K562 (cell line): ENCODE measurements around the gene SGIP1. TPM values are rescaled to one million over a fixed set of nuclear protein-coding genes. Genes with fewer than 3 reads are reported as not detected.

Source experiments
- ATAC-seq: fragments of 200-7000 bp; cut with Tn5 transposase; 3 replicates; pipeline ENCODE4 v1.9.1; 2020; ENCODE audit warnings: moderate library complexity
- BruUV-seq: library from RNA; stranded (reverse); fragments of 400-500 nt; replicated peaks from 2 replicates; lab custom pipeline; 2021; lab: Mats Ljungman, UMichigan
- CTCF ChIA-PET: fragments of 300-600 bp; formaldehyde crosslinking; extraction: SDS; loops from one replicate; lab custom pipeline; 2021; ENCODE audit warnings: low intra/inter-chr PET ratio; lab: Yijun Ruan, JAX
- POLR2A ChIA-PET: fragments of 300-600, 350-650 bp; sonication (Branson Sonifier 250); formaldehyde crosslinking; extraction: SDS; loops from one replicate; lab custom pipeline; 2021; ENCODE audit warnings: antibody characterized with exemption, inconsistent platforms; lab: Yijun Ruan, JAX
- DNase-seq, 4 experiments: peaks; one replicate each; pipeline versions ENCODE4 v3.0.0 to v3.0.0-alpha.2; 2011 to 2018; ENCODE audit warnings: low spot score in 3 of 4, mixed read lengths in 3 of 4; ENCODE audit errors: extremely low read depth in 1 of 4
- FAIRE-seq: peaks from 2 replicates; lab custom pipeline; 2011; peaks lifted over from hg19 to GRCh38; lab: Jason Lieb, UNC
- H2AFZ ChIP-seq: 2 replicates; pipeline ENCODE4 v1.6.0; 2011; ENCODE audit warnings: low read depth, low read length, control low read depth, inconsistent platforms
- H3K27ac ChIP-seq: fragments of 200-600 bp; 3 replicates; pipeline ENCODE4 v1.8.0; 2011; ENCODE audit warnings: low read depth, mild to moderate bottlenecking, control low read depth, inconsistent platforms, low read length, moderate library complexity, mixed read lengths; ENCODE audit errors: extremely low read depth
- H3K27me3 ChIP-seq, 2 experiments: fragments of 300-600 bp in 1 of 2; 2 replicates in 1 of 2; 3 replicates in 1 of 2; pipeline versions ENCODE4 v1.6.0 to v1.8.0; 2011; ENCODE audit warnings: inconsistent platforms in 2 of 2, low read length in 2 of 2, mild to moderate bottlenecking in 1 of 2, mixed read lengths in 1 of 2, moderate library complexity in 1 of 2; ENCODE audit not compliant: control insufficient read depth in 2 of 2, insufficient read depth in 2 of 2
- H3K36me3 ChIP-seq: fragments of 300-600 bp; 3 replicates; pipeline ENCODE4 v1.8.0; 2011; ENCODE audit warnings: mild to moderate bottlenecking, low read length, inconsistent platforms; ENCODE audit not compliant: control insufficient read depth, insufficient read depth
- H3K4me1 ChIP-seq, 2 experiments: fragments of 200-600 bp in 1 of 2; replicated peaks in 1 of 2; 2 replicates in 1 of 2; 3 replicates in 1 of 2; pipeline versions ENCODE4 v1.5.1 to v1.8.0; 2011; ENCODE audit warnings: inconsistent platforms in 2 of 2, low read length in 2 of 2, mild to moderate bottlenecking in 1 of 2, mixed read lengths in 1 of 2, moderate library complexity in 1 of 2; ENCODE audit not compliant: control insufficient read depth in 2 of 2, insufficient read depth in 2 of 2
- H3K4me2 ChIP-seq: 2 replicates; pipeline ENCODE4 v1.6.1; 2011; ENCODE audit warnings: low read length, control low read depth, inconsistent platforms, mixed read lengths; ENCODE audit not compliant: insufficient read depth
- H3K4me3 ChIP-seq: fragments of 200-600 bp; sonication (generic), shearing (Covaris generic); 2 replicates; pipeline ENCODE4 v1.5.1; 2016; ENCODE audit warnings: control low read depth, inconsistent platforms
- H3K79me2 ChIP-seq: fragments of 200-600 bp; 3 replicates; pipeline ENCODE4 v1.8.0; 2011; ENCODE audit warnings: low read length, inconsistent platforms; ENCODE audit not compliant: control insufficient read depth, insufficient read depth
- H3K9ac ChIP-seq, 2 experiments: 2 replicates each; pipeline versions ENCODE4 v1.6.0 to v1.6.1; 2011; ENCODE audit warnings: low read depth in 2 of 2, low read length in 2 of 2, control low read depth in 1 of 2, inconsistent platforms in 1 of 2, mild to moderate bottlenecking in 1 of 2, mixed read lengths in 1 of 2; ENCODE audit not compliant: insufficient read depth in 1 of 2
- H3K9me1 ChIP-seq: one replicate; pipeline ENCODE4 v1.6.0; 2011; ENCODE audit warnings: inconsistent platforms, mild to moderate bottlenecking, low read length, moderate library complexity; ENCODE audit not compliant: control insufficient read depth, insufficient read depth
- H3K9me3 ChIP-seq: replicated peaks from 2 replicates; pipeline ENCODE4 v1.5.1; 2011; ENCODE audit warnings: low read depth, low read length, inconsistent platforms; ENCODE audit not compliant: control insufficient read depth, insufficient read depth
- H4K20me1 ChIP-seq: replicated peaks from 2 replicates; pipeline ENCODE4 v1.6.1; 2011; ENCODE audit warnings: low read length, inconsistent platforms, mixed read lengths; ENCODE audit not compliant: control insufficient read depth, insufficient read depth
- ATF4 ChIP-seq: fragments of 450-650 bp; formaldehyde crosslinking; IDR thresholded peaks from 2 replicates; pipeline ENCODE4 v1.4.0; 2022; ENCODE audit warnings: mild to moderate bottlenecking, moderate library complexity
- CTCFL ChIP-seq: IDR thresholded peaks from 2 replicates; pipeline ENCODE4 v1.6.1; 2011; ENCODE audit warnings: borderline replicate concordance, low read depth, mild to moderate bottlenecking, moderate library complexity, low read length; ENCODE audit not compliant: insufficient read depth, poor library complexity, severe bottlenecking
- DIDO1 ChIP-seq: fragments of 450-650 bp; IDR thresholded peaks from 2 replicates; pipeline ENCODE4 v1.6.1; 2016; ENCODE audit warnings: low read depth, missing biosample characterization, missing genetic modification characterization
- E4F1 ChIP-seq: fragments of 250-450 bp; sonication (Bioruptor Pico); IDR thresholded peaks from 2 replicates; pipeline ENCODE4 v1.5.0; 2021; ENCODE audit warnings: mild to moderate bottlenecking, borderline replicate concordance
- FOXM1 ChIP-seq, 2 experiments: fragments of 450-650 bp in 1 of 2; sonication (generic) in 1 of 2; formaldehyde crosslinking in 1 of 2; IDR thresholded peaks; 2 replicates each; pipeline versions ENCODE4 v1.6.1 to v1.9.0; 2017 to 2022; ENCODE audit warnings: low read depth in 2 of 2, mild to moderate bottlenecking in 2 of 2, missing genetic modification reagents in 1 of 2, moderate library complexity in 1 of 2
- KAT7 ChIP-seq: sonication (generic); formaldehyde crosslinking; IDR thresholded peaks from 2 replicates; pipeline ENCODE4 v1.8.0; 2022; ENCODE audit warnings: missing genetic modification reagents, mild to moderate bottlenecking, borderline replicate concordance
- RAD21 ChIP-seq, 2 experiments: fragments of 250-450 bp in 1 of 2; fragments of 450-650 bp in 1 of 2; sonication (Bioruptor Pico) in 1 of 2; formaldehyde crosslinking in 1 of 2; IDR thresholded peaks in 1 of 2; conservative IDR thresholded peaks in 1 of 2; 2 replicates each; pipeline versions ENCODE4 v1.4.0 to v1.8.0; 2020 to 2022; ENCODE audit warnings: mild to moderate bottlenecking in 2 of 2, moderate library complexity in 1 of 2
- SMARCA4 ChIP-seq: fragments of 450-650 bp; IDR thresholded peaks from 2 replicates; pipeline ENCODE4 v1.6.1; 2016
- STAT6 ChIP-seq: sonication (generic); formaldehyde crosslinking; IDR thresholded peaks from 2 replicates; pipeline ENCODE4 v1.8.1; 2023; ENCODE audit warnings: mild to moderate bottlenecking, missing genetic modification reagents
- U2AF2 ChIP-seq: fragments of 200-400 bp; formaldehyde crosslinking; optimal IDR thresholded peaks from 2 replicates; pipeline ENCODE3; 2017; ENCODE audit warnings: low read depth, mild to moderate bottlenecking, low read length
- ZFPM2 ChIP-seq: fragments of 250-450 bp; sonication (Bioruptor Pico); IDR thresholded peaks from 2 replicates; pipeline ENCODE4 v1.5.1; 2022; ENCODE audit warnings: mild to moderate bottlenecking
- ZNF282 ChIP-seq: sonication (generic); formaldehyde crosslinking; IDR thresholded peaks from 2 replicates; pipeline ENCODE4 v1.8.1; 2023; ENCODE audit warnings: missing genetic modification reagents
- WGBS: fragments of 100-300 bp; shearing (Covaris generic); methylation state at CpG from one replicate; pipeline ENCODE4 v1.1.6; 2016; ENCODE audit warnings: low coverage, mixed read lengths; ENCODE audit not compliant: insufficient coverage; ENCODE audit errors: missing lambda C conversion rate; 5-methylcytosine and 5-hydroxymethylcytosine counted together
- in situ Hi-C: fragments of 300-500 bp; cut with MboI; formaldehyde crosslinking; loops from 4 replicates; pipeline ENCODE4 v1.15.0; 2018; ENCODE audit warnings: inconsistent platforms, mixed read lengths
- intact Hi-C: fragments of 100-400 bp; cut with micrococcal nuclease; formaldehyde crosslinking; loops from 2 replicates; pipeline ENCODE4 v1.14.2; 2022
- polyA plus RNA-seq, 8 experiments: library from polyadenylated mRNA; depleted of rRNA in 4 of 8; stranded (reverse) in 5 of 8; unstranded in 3 of 8; fragments of >200 nt; fragmentation: Nextera tagmentation in 2 of 8; fragmentation: Illumina TruSeq in 1 of 8; extraction: Ambion mirVana in 2 of 8; extraction: Trizol in 1 of 8; gene quantifications; 2 replicates each; pipeline versions ENCODE4 v1.2.1 to v1.2.3, GENCODE V29; 2011 to 2014; ENCODE audit warnings: inconsistent platforms in 1 of 8, missing spikeins in 1 of 8
- total RNA-seq, 7 experiments: library from RNA; depleted of rRNA in 6 of 7; stranded (reverse); fragments of >200 nt in 6 of 7; fragmentation: Illumina TruSeq in 2 of 7; extraction: Trizol in 2 of 7; gene quantifications; 2 replicates each; pipeline versions ENCODE4 v1.2.1 to v1.2.3, GENCODE V29; 2011 to 2021; ENCODE audit warnings: low replicate concordance in 1 of 7

SGIP1 gene
- total and polyA plus RNA-seq, 9 of the 15 experiments (the other 6 are each of a cell fraction or from before 2014, with no cell fraction given): 0.07 to 0.35 TPM; not detected in 7

- WGBS: 0% methylated on average over 1 of the region's 1 CpG
- H3K27me3 ChIP-seq: no peaks in the 10 kb centered on the region
- no peak overlapping the region for H3K27ac ChIP-seq
- DNase-seq: no peak
- POLR2A ChIA-PET: no interaction called here
- FAIRE-seq: no peak
- no peak overlapping the region for H3K4me2 ChIP-seq
- BruUV-seq: no TSS peak
- no peaks in the 10 kb centered on the region for H4K20me1 ChIP-seq
- in situ Hi-C loops: no loop called here
- H3K9me3 ChIP-seq: no peaks in the 10 kb centered on the region
- no peak overlapping the region for H3K4me3 ChIP-seq
- CTCF ChIA-PET: no interaction called here
- no peaks in the 10 kb centered on the region for H3K36me3 ChIP-seq
- intact Hi-C loops: no loop called here
- no peak for ATAC-seq
- no peaks in the 10 kb centered on the region for H3K79me2 ChIP-seq
- H3K9me1 ChIP-seq: no peaks in the 10 kb centered on the region
- H3K4me1 ChIP-seq: no peaks in the 10 kb centered on the region
- no peak overlapping the region for H3K9ac ChIP-seq
- no peak overlapping the region for H2AFZ ChIP-seq
- TF ChIP-seq ZFPM2 (no peak), ZNF282 (CRISPR knock-in tag) (no peak), KAT7 (no peak), RAD21 (CRISPR knock-in tag; conservative IDR thresholded peaks at IDR 0.05 in 1 of 2, IDR thresholded peaks at IDR 0.05 in 1 of 2) (no peak), CTCFL (no peak), SMARCA4 (no peak), U2AF2 (no peak), ATF4 (CRISPR knock-in tag) (no peak), DIDO1 (tag) (no peak), E4F1 (CRISPR knock-in tag) (no peak), FOXM1 (IDR thresholded peaks at IDR 0.05; ENCODE audit: low read depth) (no peak), FOXM1 (CRISPR knock-in tag; IDR thresholded peaks at IDR 0.05; ENCODE audit: low read depth) (no peak), STAT6 (CRISPR knock-in tag) (no peak)
These were observed 8.9 kb upstream of the SGIP1 start for GRCh38 chr1:66525086-66525485.
